ENCODE data around the gene SLU7.

Gene SLU7

GRCh38 chr5:160419458-160420330 lies 813 bp upstream of the SLU7 start:
- DNase-seq (ENCODE audit: low read depth): no peak

- DNase-seq (ENCODE audit: low read depth): peak; percentile 78
Measured at GRCh38 chr5:160399402-160400353, 19.2 kb downstream of the SLU7 start, which contains the start of gene FAM200C. Gene FAM200C (minus strand): TSS chr5:160400054. CDS start chr5:160395490, 4,564 bp downstream.

- DNase-seq (ENCODE audit: low read depth): no peak
Measured at GRCh38 chr5:160398806-160399205, 20.1 kb downstream of the SLU7 start.

- DNase-seq (ENCODE audit: low read depth): no peak
Measured at GRCh38 chr5:160397492-160397891, 21.4 kb downstream of the SLU7 start.

GRCh38 chr5:160395111-160395510 lies 23.8 kb downstream of the SLU7 start:
- no peak for DNase-seq (ENCODE audit: low read depth)

GRCh38 chr5:160390787-160391696 lies 27.8 kb downstream of the SLU7 start:
- no peak for DNase-seq (ENCODE audit: low read depth)

GRCh38 chr5:160387445-160387844 lies 31.4 kb downstream of the SLU7 start:
- no peak for DNase-seq (ENCODE audit: low read depth)

GRCh38 chr5:160385496-160385895 lies 33.4 kb downstream of the SLU7 start:
- no peak for DNase-seq (ENCODE audit: low read depth)

- DNase-seq (ENCODE audit: low read depth): no peak
Measured at GRCh38 chr5:160384681-160385080, 34.2 kb downstream of the SLU7 start.

GRCh38 chr5:160382346-160382745 lies 36.5 kb downstream of the SLU7 start:
- DNase-seq (ENCODE audit: low read depth): no peak

- DNase-seq (ENCODE audit: low read depth): no peak
Measured at GRCh38 chr5:160380041-160380440, 38.8 kb downstream of the SLU7 start.

GRCh38 chr5:160379511-160379910 lies 39.4 kb downstream of the SLU7 start:
- DNase-seq (ENCODE audit: low read depth): no peak

GRCh38 chr5:160378330-160378729 lies 40.6 kb downstream of the SLU7 start:
- no peak for DNase-seq (ENCODE audit: low read depth)

GRCh38 chr5:160377651-160378050 lies 41.2 kb downstream of the SLU7 start:
- DNase-seq (ENCODE audit: low read depth): no peak

- no peak for DNase-seq (ENCODE audit: low read depth)
Measured at GRCh38 chr5:160376416-160376815, 42.5 kb downstream of the SLU7 start.

GRCh38 chr5:160375701-160376100 lies 43.2 kb downstream of the SLU7 start:
- DNase-seq (ENCODE audit: low read depth): no peak

GRCh38 chr5:160375166-160375565 lies 43.7 kb downstream of the SLU7 start:
- DNase-seq (ENCODE audit: low read depth): no peak

- DNase-seq (ENCODE audit: low read depth): no peak
Measured at GRCh38 chr5:160371294-160371693, 47.6 kb downstream of the SLU7 start.

- DNase-seq (ENCODE audit: low read depth): no peak
Measured at GRCh38 chr5:160370713-160371034, 48.2 kb downstream of the SLU7 start.

GRCh38 chr5:160369990-160370712 lies 48.7 kb downstream of the SLU7 start, which contains the start of gene C1QTNF2:
Gene C1QTNF2 (minus strand): TSS chr5:160370626. CDS start chr5:160355011, 15,615 bp downstream.
- DNase-seq (ENCODE audit: low read depth): peak; percentile 9

- DNase-seq (ENCODE audit: low read depth): no peak
Measured at GRCh38 chr5:160367885-160368284, 51.0 kb downstream of the SLU7 start.

All from non-pigmented ciliary epithelial cell (primary cell).